Globus pallidus (tissue), 1 donor: ENCODE data around the gene FBXO27.
A peak's percentile ranks its signal among the peaks of the same experiment; 100 is the strongest.
"Not testable (repeated sequence)": the region's sequence is repeated elsewhere in the genome, so short reads cannot be mapped to it uniquely, and the experiment has no call there.

Source experiments
- DNase-seq: peaks from one replicate; pipeline ENCODE4 v3.0.0-alpha.2; 2015; ENCODE audit warnings: low spot score

FBXO27 gene

DNA sequence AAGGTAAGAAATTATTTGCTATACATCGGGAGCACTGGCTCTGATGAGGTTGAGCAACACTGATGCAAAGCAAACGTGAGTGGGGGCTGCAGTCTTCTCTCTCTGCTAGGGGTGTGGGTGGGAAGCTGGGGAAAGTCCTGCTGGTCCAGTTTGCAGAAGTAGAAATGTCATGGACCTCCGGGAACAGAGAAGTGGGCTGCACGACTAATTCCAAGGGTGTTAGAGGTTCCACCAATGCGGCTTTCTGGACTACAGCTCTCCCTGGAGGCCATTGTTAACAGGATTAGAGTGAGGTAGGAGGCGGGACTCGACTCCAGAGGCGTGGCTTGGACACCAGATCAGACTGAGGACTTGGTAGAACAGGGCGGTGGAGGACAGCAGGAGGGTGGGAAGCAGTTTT, 5.7 kb upstream of the FBXO27 start:
- DNase-seq: peak; percentile 50

DNA sequence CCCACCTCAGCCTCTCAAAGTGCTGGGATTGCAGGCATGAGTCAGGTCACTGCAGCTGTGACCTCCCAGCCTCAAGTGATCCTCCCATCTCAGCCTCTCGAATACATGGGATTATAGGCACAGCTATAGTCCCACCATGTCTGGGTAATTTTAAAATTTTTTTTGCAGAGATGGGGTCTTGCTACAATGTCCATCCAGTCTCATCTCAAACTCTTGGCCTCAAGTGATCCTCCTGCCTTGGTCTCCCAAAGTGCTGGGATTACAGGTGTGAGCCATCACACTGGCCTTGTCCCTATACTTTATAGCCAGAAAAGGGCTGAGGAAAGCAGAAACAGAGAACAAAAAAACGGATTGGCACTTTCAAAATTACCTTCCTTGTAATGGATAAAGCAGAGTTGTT, 4.8 kb upstream of the FBXO27 start:
- no peak for DNase-seq

DNA sequence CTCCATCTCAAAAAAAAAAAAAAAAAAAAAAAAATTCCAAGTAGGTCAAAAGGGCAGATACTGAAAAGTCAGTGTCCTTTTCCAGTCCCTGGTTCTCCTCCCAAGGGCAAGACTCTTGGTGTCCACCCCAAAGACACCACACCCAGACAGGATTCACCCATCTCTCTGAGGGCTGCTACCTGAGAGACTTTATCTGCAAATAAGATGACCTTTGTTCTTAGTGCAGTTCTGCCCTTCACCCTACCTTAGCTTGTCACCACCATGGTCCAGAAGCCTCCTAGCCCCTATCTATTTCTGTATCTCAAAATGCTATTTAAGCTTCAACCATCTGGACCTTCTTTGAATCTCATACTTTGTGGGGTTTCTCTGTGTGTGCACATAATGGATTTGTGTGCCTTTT, 4.2 kb upstream of the FBXO27 start:
- DNase-seq: no peak

DNA sequence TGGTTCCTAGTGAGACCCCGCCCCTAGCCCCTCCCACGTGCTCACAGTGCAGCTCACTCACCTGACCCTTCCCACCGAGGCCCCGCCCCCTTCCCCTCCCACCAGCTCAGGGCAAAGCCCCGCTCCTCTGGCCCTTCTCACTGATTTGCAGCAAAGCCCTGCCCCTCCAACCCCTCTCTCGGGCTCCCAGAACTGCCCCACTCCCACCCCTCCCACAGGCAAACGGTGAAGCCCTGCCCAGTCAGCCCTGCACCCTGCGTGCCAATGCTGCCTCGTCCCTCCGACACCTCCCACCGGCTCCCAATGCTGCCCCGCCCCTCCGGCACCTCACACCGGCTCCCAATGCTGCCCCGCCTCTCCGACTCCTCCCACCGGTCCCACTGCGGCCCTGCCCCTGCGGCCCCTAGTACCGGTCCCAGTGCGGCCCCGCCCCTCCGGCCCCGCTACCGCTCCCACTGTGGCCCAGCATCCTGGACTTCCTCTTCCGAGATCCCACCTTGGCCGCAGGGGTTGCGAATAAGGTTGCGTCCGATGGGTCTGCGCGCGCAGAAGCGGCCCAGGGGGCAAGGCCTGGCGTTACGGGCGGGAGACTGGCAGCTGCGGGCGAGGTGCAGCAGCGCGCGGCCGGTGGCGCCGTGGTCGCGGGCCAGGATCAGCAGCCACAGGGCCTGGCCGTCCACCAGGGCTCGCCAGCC, 834 bp downstream of the FBXO27 start:
- peak; percentile 54 for DNase-seq

DNA sequence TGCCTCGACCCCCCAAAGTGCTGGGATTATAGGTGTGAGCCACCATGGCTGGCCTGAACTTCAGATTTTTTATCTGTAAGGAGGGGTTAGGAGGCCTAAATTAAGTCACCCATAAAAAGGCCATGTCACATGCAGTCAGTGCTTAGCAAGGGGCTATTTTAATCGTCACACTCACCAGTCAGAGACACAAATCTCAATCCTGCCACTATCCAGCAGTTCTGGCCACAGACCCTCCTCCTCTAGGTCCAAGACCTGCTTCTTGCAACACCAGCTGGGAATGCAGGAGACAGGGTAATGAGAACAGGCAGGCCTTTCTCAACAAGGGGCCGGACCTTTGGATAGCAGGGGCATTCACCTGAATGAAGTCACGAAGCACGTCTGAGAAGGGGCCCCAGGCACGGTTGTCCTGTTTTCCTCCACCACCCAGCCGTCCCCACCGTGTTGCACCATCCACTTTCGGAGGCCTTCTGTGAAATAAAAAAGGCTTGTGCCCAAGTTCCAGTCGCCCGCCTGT, 1.4 kb downstream of the FBXO27 start:
- DNase-seq: no peak

DNA sequence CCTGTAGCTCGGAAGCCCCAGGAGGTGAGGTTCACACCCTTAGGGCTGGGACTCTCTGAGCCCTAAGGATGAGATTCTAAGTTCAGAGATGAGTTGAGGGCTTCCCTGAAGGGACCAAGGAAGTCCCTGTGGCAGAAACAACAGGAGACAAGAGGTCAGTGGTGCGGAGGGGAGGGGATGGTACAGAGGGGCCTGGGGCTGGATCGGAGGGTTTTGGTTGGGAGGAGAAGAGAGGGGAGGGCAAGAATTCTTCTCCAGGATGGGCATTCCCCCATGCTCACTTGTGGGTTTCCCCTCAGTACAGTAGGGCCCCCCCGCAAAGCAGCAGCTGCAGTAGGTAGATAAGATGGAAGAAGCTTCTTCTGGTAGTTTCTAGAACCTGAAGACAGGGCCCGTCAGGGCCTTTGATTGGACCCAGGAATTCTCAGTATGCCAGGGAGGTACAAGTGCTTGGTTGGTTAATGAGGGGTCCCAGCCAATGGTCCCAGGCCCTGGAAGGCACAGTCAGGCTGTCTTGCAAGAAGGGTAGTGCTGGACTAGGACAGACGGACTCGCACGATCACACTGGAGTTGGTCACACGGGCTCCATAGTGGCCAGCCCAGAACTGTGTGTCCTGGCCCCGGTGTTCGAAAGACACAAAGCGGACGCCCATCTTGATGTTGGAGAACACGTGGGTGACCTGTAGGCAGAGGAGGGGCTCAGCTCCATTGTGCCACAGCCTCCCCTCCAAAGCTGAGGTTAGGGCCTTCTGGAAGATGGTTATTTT, 7.3 kb downstream of the FBXO27 start:
- no peak for DNase-seq

DNA sequence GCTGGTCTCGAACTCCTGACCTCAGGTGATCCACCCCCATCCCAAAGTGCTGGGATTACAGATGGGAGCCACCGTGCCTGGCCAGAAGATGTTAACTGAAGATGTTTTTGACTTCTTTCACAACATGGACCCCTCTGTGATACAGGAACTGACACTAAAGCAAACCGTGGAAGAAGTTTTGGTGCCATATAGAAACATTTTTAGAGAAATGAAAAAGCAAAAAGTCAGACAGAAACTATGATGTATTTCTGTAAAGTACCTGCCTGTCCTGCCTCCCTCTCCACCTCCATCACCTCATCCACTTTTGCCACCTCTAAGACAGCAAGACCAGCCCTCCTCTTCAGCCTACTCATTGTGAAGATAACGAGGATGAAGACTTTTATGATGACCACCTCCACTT, 11.3 kb downstream of the FBXO27 start:
- DNase-seq: no peak

DNA sequence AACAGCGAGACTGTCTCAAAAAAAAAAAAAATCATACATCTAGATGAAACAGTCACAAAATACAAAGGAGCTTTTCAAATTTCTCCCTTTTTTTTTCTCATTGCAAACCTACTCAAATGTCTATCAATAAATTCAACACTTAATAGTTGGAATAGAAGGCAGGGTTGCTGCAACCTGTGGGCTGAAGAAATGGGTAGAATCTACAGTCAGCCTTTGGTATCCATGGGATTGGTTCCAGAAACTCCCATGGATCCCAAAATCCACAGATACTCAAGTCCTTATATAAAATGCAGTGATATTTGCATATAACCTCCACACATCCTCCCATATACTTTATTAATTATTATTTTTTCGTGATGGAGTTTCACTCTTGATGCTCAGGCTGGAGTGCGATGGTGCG, 14.7 kb downstream of the FBXO27 start:
- no peak for DNase-seq

DNA sequence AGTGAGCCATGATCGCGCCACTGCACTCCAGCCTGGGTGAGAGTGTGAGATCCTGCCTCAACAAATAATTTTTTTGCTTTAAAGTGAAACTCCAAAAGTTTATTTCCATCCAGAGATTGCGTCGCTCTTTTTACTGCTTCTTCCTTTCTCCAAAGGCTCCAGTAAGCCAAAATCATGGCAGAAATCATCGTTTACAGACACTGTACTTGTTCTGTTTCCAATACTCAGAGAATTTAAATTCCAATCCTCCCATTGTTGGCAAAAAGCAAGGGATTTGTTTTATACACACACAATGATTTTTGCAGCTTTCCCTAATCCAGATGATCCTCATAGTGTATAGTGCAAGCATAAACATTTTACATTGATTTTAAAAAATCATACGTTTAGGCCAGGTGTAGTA, 15.3 kb downstream of the FBXO27 start:
- DNase-seq: no peak

DNA sequence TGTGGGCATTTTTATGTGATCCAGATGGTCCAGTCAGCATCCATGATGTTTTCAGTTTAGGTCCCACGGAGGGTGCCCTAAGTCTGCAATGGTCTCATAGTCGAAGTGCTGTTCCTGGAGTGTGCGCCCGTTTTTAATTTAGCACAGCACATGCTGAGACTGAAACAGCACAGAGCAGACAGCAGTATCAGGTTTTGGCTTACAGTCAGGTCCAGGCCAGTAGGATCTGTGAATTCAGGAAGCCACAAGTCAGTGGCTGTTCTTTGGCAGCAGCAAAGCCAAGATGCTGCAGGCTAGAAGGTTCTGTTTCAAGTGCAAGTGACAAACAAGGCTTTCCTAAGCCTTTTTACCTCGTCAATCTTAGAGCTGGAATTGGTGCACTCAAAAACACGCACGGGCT, 18.3 kb downstream of the FBXO27 start:
- DNase-seq: no peak

DNA sequence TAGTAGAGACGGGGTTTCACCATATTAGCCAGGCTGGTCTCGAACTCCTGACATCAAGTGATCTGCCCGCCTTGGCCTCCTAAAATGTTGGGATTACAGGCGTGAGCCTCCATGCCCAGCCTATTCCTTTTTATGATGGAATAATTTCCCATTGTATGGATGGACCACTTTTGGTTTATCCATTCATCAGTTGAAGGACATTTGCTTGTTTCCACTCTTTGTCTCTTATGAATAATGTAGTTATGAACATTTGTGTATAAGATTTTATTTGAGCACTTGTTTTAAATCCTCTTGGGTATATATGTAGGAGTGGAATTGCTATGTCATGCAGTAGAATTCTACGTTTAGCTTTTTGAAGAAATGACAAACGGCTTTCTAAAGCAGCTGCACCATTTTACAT, 23.3 kb downstream of the FBXO27 start:
- no peak for DNase-seq

DNA sequence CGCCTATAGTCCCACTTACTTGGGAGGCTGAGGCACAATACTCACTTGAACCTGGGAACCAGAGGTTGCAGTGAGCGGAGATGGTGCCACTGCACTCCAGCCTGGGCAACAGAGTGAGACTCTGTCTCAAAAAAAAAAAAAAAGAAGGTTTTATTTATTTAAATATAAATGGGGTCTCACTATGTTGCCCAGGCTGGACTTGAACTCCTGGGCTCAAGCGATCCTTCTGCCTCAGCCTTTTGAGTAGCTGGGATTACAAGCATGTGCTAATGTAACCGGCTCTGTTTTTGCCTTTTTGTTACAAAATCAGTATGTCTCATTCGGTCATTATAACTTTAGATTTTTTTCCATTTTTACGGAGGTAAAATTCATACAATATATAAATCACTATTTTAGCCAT, 24.2 kb downstream of the FBXO27 start:
- DNase-seq: no peak

DNA sequence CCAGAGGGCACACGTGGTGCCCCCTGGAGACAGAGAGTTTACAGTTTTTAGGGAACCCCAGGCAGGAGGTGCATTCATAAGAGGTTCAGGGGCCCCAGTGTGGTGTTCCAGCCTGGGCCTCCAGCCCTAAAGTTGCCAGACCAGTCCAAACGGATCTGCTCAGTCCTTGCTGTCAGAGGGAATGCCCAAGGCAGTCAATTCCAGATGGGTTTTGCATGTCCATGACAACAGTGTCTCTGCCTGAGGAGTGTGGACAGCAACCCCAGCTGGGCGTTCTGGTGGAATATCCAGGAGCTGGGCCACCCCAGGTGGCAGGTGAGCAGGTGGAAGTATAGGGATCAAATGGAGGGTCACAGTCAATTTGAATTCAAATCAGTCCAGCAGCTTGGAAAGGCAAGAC, 25.3 kb downstream of the FBXO27 start:
- DNase-seq: no peak

DNA sequence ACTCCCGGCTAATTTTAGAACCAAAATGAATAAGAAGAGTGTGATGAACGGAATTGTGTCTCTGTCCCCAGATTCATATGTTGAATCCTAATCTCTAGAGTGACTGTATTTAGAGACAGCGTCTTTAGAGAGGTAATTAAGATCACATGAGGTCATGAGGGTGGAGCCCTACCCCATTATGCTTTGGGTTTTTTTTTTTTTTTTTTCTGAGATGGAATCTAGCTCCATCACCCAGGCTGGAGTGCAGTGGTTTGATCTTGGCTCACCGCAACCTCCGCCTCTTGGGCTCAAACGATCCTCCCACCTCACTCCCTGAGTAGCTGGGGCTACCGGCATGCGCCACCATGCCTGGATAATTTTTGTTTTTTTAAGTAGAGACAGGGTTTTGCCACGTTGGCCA, 27.9 kb downstream of the FBXO27 start:
- DNase-seq: no peak

DNA sequence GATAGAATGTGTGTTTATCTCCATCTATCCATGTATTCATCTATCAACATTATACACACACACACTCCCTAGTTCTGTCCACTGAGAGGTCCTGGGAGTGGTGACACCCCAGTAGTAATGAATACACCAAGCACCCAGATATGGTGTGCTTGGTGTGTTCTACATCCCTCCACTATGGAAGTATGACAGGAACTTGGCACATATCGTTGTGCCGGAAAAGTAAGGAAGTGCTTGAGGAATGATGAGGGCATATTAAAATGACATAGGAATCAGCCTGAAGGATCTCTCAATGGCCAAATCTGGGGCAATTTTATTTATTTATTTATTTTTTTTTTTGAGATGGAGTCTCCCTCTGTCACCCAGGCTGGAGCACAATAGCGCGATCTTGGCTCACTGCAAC, 28.6 kb downstream of the FBXO27 start:
- DNase-seq: no peak

DNA sequence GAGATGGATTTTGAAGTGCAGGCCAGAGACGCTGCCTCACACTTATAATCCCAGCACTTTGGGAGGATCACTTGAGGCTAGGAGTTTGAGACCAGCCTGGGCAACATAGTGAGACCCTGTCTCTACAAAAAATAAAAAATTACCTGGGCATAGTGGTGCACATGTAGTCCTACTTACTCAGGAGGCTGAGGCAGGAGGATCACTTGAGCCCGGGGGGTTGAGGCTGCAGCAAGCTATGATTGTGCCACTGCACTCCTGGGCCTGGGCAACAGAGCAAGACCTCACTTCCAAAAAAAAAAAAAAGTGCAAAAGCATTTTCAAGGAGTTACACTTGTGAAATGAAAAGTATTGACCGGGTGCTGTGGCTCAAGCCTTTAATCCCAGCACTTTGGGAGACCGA, 29.2 kb downstream of the FBXO27 start:
- DNase-seq: no peak

DNA sequence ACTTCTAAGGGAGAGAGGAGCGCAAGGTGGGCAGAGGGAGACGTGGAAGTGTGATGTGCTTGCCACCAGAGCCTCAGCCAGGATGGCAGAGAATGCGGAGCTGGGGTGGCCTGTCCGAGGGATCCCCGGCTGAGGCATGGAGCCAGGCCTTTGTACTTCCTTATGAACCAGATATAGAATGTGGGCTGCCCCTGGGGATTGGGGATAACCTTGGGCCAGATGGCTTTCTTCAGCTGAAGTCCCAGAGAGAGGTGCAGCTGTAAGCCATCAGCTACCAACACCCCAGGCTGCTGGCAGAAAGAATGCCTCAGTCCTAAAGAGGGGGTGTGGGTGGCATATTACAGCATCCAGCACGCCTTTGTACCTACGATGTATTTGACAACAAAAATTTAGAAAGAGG, 31.3 kb downstream of the FBXO27 start:
- DNase-seq: no peak

DNA sequence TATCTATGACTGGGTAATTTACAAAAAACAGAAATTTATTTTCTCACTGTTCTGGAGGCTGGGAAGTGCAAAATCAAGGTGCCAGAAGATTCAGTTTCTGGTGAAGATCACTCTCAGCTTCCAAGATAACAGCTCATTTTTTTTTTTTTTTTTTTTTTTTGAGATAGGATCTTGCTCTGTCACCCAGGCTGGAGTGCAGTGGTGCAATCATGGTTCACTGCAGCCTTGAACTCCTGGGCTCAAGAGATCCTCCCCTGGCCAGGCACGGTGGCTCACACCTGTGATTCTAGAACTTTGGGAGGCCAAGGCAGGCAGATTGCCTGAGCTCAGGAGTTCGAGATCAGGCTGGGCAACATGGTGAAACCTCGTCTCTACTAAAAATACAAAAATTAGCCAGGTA, 34.8 kb downstream of the FBXO27 start:
- DNase-seq: not testable (repeated sequence)

DNA sequence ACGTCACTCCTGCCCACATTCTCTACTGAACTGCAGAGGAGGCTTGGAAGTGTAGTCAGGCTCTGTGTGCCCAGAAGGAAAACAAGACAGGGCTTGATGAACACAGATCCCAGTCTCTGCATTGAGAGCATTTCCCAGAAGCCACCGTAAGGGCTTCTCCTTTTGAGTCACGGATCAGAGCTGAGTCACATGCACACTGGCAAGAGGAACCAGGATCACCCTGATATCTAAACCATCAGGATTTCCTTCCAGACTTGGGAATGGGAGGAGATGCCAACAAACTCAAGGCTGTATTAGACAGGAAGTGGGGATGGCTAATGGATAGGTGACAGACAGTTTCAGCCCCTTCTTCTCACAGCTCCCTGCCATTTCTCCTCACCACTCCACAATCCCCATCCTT, 39.1 kb downstream of the FBXO27 start:
- no peak for DNase-seq

DNA sequence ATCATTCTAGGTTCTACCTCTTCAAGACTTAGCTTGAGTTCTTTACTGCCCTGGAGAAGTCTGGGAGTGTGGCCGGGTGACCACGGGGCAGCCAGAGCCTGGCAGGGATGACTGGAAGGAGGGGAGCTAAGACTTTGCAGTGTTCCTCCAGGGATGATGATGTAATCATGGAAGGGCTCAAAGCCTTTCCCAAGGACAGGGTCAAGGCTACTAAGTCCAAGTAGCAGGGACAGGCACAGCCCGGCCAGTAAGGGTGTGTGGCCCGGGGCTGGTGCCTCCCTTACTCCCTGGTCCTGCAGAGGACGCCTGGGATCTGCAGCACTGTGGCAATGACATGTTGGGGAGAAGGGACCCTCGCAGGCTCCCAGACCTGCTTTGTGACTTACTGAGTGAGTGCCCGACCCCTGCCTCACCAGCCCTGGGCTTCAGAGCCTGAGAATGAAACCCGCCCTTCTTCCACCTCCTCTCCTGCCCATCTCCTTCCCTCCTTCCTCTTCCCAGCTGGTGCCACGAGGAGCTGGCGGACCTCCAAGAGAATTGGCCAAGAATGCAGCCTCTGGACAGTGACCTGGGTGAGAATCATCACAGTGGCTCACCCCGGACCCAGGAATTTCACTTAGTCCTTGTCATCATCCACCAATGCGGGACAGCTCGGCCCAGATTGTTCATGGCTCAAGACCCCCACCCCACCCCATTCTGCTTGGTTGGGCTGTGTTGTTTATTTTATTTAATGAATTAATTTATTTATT, 41.2 kb downstream of the FBXO27 start:
- DNase-seq: no peak

DNA sequence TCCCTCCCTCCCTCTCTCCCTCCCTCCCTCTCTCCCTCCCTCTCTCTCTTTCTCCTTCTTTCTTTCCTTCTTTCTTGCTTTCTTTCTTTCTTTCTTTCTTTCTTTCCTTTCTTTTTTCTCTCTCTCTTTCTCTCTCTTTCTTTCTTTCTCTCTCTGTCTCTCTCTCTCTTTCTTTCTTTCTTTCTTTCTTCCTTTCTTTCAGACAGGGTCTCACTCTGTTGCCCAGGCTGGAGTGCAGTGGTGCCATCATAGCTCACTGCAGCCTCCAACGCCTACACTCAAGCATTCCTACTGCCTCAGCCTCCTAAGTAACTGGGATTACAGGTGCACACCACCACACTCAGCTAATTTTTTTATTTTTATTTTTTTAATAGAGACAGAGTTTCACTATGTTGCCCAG, 42.7 kb downstream of the FBXO27 start:
- not testable (repeated sequence) for DNase-seq

DNA sequence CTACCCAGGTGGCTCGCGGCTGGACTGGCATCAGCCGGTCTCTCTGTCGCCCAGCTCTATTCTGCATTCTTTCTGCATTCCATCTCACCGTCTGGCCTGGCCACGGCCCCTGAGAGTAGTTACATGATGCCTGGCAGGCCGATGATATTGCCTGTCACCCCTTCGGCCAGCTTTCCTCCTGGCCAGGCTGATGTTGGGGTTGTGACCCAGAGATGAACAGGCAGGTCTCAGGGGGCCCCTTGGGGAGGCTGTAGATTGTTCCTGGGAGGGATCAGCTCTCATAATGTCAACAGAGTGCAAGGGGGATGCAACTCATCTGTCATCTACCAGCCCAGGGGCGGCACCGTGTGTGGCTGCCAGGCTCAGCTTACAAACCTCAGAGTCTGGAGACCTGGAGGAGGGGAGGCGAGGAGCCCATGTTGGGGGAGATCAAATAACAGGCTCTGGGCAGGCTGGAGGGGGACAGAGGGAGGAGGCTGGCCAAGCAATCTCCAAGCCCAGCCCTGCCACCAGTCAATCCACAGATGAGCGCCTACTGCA, 43.2 kb downstream of the FBXO27 start:
- no peak for DNase-seq

DNA sequence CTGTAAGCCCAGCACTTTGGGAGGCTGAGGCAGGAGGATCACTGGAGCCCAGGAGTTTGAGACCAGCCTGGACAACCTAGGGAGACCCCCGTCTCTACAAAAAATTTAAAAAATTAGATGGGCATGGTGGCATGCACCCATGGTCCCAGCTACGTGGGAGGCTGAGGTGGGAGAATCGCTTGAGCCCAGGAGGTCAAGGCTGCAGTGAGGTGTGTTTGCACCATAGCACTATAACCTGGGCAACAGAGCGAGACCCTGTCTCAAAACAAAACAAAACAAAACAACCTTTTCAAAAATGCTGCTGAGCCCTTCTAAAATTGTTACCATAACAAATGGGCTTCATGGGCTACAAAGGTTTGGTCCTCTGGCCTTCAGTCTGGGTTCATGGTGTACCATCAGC, 43.7 kb downstream of the FBXO27 start:
- not testable (repeated sequence) for DNase-seq
